Activated T-helper 1 cell treated with Interleukin-2 at 50 U/mL for 16 hours (primary cell): ENCODE results near the gene ZNF417.
"Not testable (repeated sequence)": the region's sequence is repeated elsewhere in the genome, so short reads cannot be mapped to it uniquely, and the experiment has no call there.

ENCODE experiments used
- DNase-seq: peaks from one replicate; pipeline ENCODE4 v3.0.0-alpha.2; 2020; ENCODE audit warnings: low read depth

Gene ZNF417

DNA sequence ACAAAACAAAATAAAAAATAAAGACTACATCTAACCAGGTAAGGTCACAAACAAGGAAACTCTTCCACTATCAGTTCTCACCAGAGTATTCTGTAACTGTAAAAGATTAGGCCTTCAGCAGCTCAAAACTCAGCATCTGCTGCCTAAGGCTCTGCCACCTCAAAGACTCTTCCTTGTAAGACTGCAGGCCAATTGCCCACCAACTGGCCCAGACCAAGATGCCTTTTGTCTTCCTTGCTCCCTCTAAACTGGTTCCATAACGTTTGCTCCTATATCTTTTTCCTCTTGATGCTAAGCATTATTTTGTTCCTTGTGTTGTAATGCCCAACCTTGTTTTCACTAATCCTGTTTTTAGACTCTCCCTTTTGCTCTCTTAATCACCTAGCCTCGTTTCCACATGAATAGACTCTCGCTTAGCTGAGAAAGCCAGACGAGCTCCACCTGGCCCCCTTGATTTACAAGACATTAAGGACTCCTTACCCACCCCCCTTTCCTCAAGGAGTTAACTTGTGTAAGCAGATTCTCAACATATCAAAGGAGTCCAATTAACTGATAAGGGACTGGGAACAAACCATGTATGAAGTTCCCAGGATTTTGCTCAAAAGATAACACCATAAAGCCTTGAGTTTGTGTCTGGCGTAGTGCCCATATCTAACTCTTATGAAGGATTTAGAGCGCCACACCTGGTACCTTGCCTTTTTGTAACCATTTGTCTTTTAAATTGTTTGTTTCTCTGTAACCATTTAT is 29.0 kb downstream of the ZNF417 start:
- no peak for DNase-seq

DNA sequence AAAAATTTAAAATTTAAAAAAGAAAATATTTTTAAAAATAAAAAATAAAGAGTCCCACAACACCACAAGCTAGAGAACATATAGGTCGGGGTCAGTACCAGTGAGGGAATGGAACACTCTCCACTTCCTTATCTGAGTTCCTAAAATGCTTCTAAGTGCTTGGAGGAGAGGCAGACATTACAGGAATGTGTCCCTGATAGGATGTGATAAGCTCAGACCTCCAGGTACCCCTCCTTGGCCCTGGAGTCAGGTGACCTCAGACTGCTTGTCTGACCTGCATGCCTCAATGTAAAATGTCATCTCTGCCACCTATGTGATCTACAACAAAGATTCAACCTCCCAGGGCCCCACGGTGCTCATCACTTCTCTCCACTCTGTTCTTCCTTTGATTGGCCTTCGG is 30.3 kb downstream of the ZNF417 start:
- DNase-seq: no peak

DNA sequence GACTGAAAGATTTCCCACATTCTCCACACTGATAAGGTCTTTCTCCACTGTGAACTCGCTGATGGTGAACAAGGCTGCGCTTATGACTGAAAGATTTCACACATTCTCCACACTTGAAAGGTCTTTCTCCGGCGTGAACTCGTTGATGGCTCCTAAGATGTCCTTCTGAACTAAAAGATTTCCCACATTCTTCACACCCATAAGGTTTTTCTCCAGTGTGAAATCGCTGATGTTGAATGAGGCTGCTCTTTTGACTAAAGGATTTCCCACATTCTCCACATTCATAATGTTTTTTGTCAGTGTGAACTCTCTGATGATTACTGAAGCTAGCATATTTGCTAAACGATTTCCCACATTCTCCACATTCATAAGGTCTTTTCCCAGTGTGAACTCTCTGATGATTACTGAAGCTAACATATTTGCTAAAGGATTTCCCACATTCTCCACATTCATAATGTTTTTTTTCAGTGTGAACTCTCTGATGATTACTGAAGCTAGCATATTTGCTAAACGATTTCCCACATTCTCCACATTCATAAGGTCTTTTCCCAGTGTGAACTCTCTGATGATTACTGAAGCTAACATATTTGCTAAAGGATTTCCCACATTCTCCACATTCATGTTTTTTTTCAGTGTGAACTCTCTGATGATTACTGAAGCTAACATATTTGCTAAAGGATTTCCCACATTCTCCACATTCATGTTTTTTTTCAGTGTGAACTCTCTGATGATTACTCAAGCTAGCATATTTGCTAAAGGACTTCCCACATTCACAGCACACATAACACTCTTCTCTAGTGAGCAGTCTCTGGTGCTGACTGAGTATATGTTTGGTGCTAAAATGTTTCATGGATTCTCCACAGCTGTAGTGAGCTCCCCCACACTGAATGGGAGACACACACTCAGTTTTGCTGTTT is 42.3 kb downstream of the ZNF417 start:
- DNase-seq: not testable (repeated sequence)

DNA sequence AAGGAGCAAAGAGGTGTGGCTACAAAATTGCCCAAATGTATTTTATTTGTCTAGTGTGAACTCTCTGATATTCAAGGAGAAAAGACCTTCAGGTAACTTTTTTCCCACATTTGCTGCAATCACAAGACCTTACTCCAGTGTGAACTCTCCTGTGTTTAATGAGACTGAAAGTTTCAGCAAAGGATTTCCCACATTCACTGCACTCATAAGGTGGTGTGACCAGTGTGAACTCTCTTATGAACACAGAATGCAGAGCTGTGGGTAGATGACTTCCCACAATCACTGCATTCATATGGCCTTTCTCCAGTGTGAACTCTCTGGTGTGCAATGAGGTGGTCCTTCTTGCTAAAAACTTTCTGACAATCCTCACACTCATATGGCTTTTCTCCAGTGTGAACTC is 43.9 kb downstream of the ZNF417 start:
- no peak for DNase-seq

DNA sequence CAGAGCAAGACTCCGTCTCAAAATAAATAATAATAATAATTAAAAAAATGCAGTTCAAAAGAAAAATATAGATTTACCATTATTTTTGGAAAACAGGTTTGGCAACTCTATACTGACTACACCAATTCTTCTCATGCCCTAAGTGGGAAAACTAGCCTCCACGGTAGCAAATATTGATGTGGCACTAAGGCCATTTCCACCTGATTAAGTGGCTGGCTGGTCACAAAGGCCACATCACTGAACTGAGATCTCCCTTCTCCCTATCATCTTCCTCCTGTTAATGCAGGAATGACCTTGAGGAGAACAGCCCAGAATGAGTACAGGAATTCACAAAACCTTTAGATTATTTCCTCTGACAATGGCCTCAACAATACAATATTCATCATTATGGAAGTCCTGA is 46.2 kb downstream of the ZNF417 start:
- no peak for DNase-seq

DNA sequence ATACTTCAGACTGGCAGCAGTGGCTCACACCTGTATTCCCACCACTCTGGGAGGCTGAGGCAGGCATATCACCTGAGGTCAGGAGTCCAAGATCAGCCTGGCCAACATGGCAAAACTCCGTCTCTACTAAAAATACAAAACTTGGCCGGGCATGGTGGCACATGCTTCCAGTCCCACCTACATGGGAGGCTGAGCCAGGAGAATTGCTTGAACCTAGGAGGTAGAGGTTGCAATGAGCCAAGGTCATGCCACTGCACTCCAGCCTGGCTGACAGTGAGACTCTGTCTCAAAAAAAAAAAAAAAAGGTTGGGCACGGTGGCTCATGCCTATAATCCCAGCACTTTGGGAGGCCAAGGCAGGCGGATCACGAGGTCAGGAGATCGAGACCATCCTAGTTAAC is 46.7 kb downstream of the ZNF417 start:
- DNase-seq: not testable (repeated sequence)

DNA sequence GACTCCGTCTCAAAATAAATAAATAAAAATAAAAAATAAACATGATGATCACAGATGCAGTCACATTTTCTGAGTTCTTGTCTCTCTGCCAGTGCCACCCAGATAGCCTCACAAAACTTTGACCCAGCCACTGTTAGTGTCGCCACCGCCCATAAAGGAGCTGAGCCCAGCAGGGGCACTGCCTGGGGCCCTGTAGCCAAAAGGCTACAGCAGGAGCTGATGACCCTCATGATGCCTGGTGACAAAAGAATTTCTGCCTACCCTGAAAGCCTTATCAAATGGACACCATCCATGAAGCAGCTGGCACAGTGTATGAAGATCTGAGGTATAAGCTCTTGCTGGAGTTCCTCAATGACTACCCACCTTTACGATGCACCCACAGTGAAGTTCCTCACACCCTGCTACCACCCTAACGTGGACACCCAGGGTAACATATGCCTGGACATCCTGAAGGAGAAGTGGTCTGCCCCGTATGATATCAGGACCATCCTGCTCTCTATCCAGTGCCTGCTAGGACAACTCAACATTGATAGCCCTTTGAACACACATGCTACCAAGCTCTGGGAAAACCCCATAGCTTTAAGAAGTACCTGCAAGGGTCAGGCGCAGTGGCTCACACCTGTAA is 48.4 kb downstream of the ZNF417 start:
- no peak for DNase-seq
